HG03521 (cell line): ENCODE data around the gene APBA1.

Experiments used
- ATAC-seq: cut with Tn5 transposase; IDR thresholded peaks from one replicate; pipeline ENCODE4 v1.9.1; 2021; ENCODE audit warnings: mild to moderate bottlenecking, moderate library complexity; ENCODE audit not compliant: unreplicated experiment

APBA1 gene

DNA sequence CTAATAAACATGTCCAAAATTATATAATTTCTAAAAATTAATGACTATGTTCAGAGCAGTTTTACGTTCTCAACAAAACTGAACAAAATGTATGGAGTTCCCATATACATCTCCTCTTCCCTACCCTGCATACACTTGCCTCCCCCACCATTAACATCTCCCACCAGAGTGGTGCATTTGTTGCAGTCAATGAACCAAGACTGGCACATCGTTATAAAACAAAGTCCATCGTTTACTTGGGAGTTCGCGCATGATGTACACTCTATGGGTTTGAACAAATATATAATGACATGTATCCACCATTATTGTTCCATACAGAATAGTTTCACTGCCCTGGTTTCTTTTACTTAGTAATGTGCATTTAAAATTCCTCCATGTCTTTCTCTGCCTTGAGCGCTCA is 130.1 kb downstream of the APBA1 start:
- ATAC-seq = no peak

DNA sequence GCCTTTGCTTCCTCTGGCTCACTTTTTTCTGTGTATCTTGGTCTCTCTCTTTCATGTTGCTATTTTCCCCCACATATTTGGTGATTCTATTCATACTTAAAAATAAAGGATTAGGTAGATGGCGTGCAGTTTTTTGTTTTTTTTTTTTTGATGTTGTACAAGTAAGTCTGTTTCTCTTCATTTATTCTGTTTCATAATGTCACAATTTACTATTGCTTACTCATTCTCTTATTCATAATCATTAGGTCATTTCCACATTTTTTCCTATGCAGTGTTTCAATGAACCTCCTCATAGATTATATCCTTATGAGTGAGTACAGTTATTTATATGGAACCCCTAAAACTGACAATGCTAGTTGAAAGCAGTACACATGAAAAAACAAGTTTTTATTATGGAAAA is 136.3 kb downstream of the APBA1 start:
- no peak for ATAC-seq

DNA sequence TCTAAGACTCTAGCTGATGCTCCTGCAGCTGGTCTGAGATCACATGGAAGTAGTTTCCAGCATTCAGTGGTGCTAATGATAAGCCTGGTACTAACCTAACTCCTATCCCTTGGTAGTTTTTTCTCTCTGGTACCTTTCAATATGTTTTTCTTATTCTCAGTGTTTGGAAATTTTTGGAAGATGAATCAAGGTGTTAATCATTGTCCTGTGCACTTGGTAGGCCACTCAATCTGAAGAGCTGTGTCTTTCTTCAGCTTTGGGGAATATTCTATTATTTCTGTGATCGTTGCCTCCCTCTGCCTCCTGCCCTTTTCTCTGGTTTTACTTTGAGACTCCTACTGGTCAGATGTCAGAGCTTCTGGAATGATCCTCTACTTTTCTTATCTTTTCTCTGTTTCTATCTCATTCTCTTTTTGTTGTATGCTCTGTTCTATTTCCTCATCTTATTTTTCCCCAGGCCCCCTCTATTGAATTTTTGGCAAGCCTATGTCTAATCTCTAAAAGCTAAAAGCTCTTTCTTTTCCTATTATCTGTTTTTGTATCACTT is 136.8 kb downstream of the APBA1 start:
- ATAC-seq = no peak

- no peak for ATAC-seq
These were observed 139.8 kb downstream of the APBA1 start for GRCh38 chr9:69532396-69532795.

DNA sequence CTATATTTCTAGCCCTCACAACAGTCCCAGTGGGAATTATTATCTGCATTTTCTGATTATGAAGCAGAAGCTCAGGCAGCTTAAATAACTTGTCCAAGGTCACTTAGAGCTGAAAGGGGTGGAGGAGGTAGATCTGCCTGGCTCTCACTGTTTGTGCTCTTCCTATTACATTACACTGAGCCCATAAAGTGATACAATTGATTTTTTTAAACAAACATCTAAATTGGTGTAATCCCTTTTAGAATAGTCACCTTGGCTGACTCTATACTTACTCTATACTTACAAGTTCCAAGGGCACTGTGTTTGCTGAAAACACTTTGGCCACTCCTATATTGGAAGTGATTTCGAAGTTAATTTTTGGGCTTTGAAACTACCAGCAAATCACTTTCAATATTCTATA is 144.7 kb downstream of the APBA1 start:
- ATAC-seq = no peak

GRCh38 chr9:69526699-69527098 is 145.5 kb downstream of the APBA1 start:
- ATAC-seq = no peak

DNA sequence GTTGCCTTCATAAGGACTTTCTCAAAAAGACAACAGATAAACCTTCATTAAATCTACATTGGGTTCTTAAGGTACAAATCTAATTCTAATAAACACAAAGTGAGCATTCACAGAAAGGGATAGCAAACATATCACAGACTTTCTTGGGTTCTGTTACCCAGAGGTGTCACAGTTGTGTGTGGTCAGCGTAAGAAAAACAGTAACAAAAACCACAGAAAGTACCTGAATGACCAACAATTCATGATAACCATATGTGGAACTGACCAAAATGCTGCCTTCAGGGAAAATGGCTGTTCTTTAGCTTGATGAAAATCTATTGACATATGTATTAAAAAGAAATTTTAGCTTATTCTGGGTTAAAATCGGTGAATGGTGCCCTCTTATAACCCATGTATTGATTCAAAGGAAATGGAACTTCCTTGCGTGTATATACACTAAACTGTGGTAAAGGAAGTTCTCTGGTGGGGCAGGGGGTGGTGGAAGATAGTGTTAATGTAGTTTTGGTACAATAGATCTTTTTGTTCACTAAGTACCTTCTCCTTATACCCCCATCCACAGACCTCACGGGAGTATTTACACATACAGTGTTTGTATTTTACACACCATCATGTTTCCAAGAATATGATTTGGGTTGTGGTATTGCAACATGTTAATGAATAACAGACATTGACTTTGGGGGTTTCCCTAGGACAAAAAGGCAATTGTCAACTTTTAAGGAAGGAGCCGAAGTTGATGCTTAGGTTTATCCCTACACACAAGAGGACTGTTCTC is 152.5 kb downstream of the APBA1 start:
- ATAC-seq = peak; percentile 77

GRCh38 chr9:69516353-69517322 is 155.5 kb downstream of the APBA1 start:
- ATAC-seq = no peak

GRCh38 chr9:69515810-69516209 is 156.4 kb downstream of the APBA1 start:
- no peak for ATAC-seq

- ATAC-seq = no peak
These were observed 158.9 kb downstream of the APBA1 start for GRCh38 chr9:69513141-69513820.

- ATAC-seq = no peak
These were observed 168.1 kb downstream of the APBA1 start for GRCh38 chr9:69504058-69504457.

DNA sequence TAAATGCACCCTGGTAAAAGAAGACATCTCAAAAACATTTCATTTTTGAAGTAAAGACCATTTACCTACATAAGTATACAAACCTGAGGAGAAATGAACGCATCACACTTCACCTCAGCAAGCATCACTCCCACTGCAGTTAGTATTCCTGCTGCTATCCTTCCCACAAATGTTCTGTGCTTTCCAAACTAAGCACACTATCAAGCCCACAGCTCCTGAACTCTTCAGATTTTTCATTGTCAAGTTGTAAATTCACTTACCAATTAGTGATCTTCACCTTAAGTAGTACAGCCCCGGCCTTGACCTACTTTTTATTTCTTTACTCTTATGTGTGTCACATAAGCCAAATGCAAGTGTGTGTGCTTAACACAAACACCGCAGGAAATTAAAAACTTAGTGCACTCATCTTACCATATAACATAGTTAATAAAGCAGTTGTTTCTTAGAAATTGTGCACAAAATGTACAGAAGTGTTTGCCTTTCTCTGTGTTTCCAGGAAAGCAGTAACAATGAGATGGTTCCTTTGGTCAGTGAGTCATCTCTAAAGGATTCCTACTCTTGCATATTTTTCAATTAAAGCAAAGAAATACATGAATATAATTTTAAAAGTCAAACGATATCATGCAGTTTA is 169.4 kb downstream of the APBA1 start:
- no peak for ATAC-seq

GRCh38 chr9:69500896-69501295 is 171.3 kb downstream of the APBA1 start:
- no peak for ATAC-seq

DNA sequence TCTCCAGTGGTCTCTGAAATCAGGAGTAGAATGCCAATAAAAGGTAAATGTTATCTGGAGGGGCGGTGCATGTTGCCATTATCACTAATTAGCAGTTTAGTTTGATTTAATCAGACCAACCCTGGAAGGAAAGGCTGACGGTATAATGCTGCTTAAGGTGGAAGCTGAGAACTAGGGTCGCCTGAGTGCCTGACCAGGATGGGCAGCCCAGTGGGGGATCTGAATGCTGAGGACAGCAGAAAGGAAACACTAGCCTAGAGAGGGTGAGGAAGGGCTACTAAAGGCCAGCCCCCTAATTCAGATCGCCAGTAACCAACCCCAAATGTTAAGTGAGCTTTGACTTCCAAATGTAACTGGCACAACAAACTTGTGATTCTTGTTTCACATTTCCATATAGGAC is 172.2 kb downstream of the APBA1 start:
- no peak for ATAC-seq

- no peak for ATAC-seq
These were observed 172.8 kb downstream of the APBA1 start for GRCh38 chr9:69499407-69499806.

DNA sequence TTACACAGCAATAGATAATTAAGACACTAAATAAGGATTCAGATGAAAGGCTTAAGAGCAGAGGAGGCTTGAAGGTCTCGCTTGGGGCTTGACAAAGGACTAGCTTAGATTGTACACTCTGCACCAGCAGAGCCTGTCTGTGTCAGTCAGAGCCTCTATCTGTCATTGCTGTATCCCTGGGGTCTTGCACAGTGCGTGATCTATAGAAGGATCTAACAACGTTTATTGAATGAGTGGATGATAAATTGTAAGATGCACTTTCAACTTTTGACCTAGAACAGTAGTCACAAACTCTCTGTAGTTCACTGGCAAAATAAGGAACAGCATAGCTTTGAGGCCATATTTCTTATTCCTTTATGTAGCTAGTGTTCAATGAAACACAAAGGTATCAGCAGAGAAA is 173.7 kb downstream of the APBA1 start:
- no peak for ATAC-seq

GRCh38 chr9:69497816-69498215 is 174.4 kb downstream of the APBA1 start:
- no peak for ATAC-seq

DNA sequence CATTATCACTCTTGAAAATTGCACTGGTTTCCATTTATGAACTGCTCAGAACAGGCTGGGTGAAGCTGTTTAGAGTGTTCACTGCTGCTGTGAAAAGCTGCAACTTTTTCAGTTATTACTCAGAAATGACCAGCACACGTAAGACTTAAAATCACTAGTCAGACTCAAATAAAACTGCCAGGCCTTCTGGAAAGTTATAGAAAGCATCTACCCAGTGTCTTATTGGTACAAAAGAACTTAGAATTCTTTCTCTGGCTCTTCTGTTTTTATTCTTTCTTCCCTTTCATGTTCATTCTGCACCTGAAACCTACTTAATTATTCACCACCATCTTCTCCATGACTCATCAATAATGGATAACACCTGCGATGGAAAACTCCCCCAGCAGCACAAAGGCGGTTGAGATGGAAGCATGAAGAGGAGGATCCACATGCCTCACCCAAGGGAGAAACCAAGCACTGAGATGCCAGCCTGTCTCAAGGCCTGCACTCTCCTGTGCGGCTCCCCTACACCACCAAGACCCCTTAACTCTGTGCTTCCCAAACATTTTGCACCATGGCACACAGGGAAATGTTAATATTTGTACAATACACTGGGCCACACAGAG is 175.2 kb downstream of the APBA1 start:
- no peak for ATAC-seq

GRCh38 chr9:69495296-69495695 is 176.9 kb downstream of the APBA1 start:
- no peak for ATAC-seq

DNA sequence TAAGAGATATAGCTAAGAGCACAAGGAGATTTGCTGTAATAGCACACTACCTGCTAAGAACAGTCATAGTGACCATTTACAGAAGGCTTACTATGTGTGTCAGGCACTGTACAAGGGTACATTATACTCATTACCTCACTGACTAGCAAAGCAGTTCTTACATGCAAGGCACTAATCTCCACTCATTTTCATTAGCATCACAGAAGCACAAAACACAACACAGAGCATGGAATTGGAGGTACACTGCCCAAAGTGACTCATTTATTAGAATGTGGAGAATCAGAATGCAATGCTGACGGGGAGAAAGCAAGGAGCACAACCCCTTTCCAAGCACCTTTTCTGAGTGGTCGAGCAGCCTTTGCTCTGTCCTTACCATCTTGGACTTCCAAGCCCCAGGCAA is 177.4 kb downstream of the APBA1 start:
- ATAC-seq = no peak
